H1 (cell line): ENCODE data around the gene ZBTB49. TPM values are rescaled to one million over a fixed set of nuclear protein-coding genes. Genes with fewer than 3 reads are reported as not detected.

Experiments used
- CTCF ChIA-PET: fragments of 300-600 bp; sonication (Branson Sonifier 250); formaldehyde crosslinking; loops from one replicate; lab custom pipeline; 2021; ENCODE audit not compliant: partially characterized antibody; lab: Charles Lee
- POLR2A ChIA-PET: fragments of 300-600 bp; sonication (Branson Sonifier 250); formaldehyde crosslinking; loops from one replicate; lab custom pipeline; 2021; ENCODE audit warnings: inconsistent platforms; ENCODE audit not compliant: partially characterized antibody; lab: Charles Lee
- DNase-seq, 2 experiments: peaks; one replicate each; pipeline versions ENCODE4 v3.0.0 to v3.0.0-alpha.2; 2010 to 2022; ENCODE audit warnings: low spot score in 2 of 2, low read depth in 1 of 2, mixed read lengths in 1 of 2
- FAIRE-seq: peaks from 2 replicates; lab custom pipeline; 2011; peaks lifted over from hg19 to GRCh38; lab: Jason Lieb, UNC
- H2AFZ ChIP-seq: 2 replicates; pipeline ENCODE4 v1.8.1; 2012; ENCODE audit warnings: low read length, inconsistent platforms
- H2AK5ac ChIP-seq: 2 replicates; pipeline ENCODE4 v1.6.1; 2013; ENCODE audit warnings: low read depth, low read length
- H2BK120ac ChIP-seq: replicated peaks from 2 replicates; pipeline ENCODE3; 2013; ENCODE audit warnings: low read depth, low read length, inconsistent platforms
- H2BK12ac ChIP-seq: 2 replicates; pipeline ENCODE4 v1.6.1; 2013; ENCODE audit warnings: low read depth, low read length
- H2BK15ac ChIP-seq: 2 replicates; pipeline ENCODE4 v1.6.1; 2013; ENCODE audit warnings: low read length
- H2BK20ac ChIP-seq: 2 replicates; pipeline ENCODE4 v1.6.1; 2013; ENCODE audit warnings: low read length
- H2BK5ac ChIP-seq: 2 replicates; pipeline ENCODE4 v1.6.1; 2013; ENCODE audit warnings: low read depth, low read length
- H3K14ac ChIP-seq: 2 replicates; pipeline ENCODE4 v1.6.1; 2013; ENCODE audit warnings: inconsistent platforms; ENCODE audit not compliant: insufficient read length
- H3K18ac ChIP-seq: 2 replicates; pipeline ENCODE4 v1.6.1; 2013; ENCODE audit warnings: low read length; ENCODE audit errors: extremely low read depth
- H3K23ac ChIP-seq: 2 replicates; pipeline ENCODE4 v1.6.1; 2013; ENCODE audit warnings: inconsistent platforms; ENCODE audit not compliant: insufficient read length
- H3K23me2 ChIP-seq: 2 replicates; pipeline ENCODE4 v1.6.1; 2013; ENCODE audit warnings: low read depth, low read length
- H3K27ac ChIP-seq: 2 replicates; pipeline ENCODE4 v1.6.1; 2011; ENCODE audit warnings: low read depth, low read length, inconsistent platforms
- H3K27me3 ChIP-seq, 4 experiments: replicated peaks in 1 of 4; 1 replicate in 1 of 4; 2 replicates in 3 of 4; pipeline versions ENCODE4 v1.6.1 to v1.8.1; 2011 to 2013; ENCODE audit warnings: low read length in 3 of 4, mild to moderate bottlenecking in 3 of 4, inconsistent platforms in 2 of 4, mixed read lengths in 2 of 4, moderate library complexity in 1 of 4; ENCODE audit not compliant: control insufficient read depth in 3 of 4, insufficient read depth in 3 of 4; ENCODE audit errors: extremely low read depth in 1 of 4
- H3K36me3 ChIP-seq, 4 experiments: 2 replicates each; pipeline versions ENCODE4 v1.6.1 to v1.8.1; 2011 to 2013; ENCODE audit warnings: mild to moderate bottlenecking in 4 of 4, low read length in 3 of 4, moderate library complexity in 2 of 4, control low read depth in 1 of 4, inconsistent platforms in 1 of 4; ENCODE audit not compliant: insufficient read depth in 4 of 4, control insufficient read depth in 2 of 4
- H3K4ac ChIP-seq: replicated peaks from 2 replicates; pipeline ENCODE3; 2013; ENCODE audit warnings: low read length, low read depth, mixed read lengths, inconsistent platforms; ENCODE audit not compliant: insufficient read length
- H3K4me1 ChIP-seq, 4 experiments: replicated peaks in 1 of 4; 1 replicate in 1 of 4; 2 replicates in 3 of 4; pipeline versions ENCODE4 v1.6.1 to v1.8.1; 2011 to 2013; ENCODE audit warnings: low read length in 3 of 4, inconsistent platforms in 2 of 4, mixed read lengths in 1 of 4; ENCODE audit not compliant: insufficient read depth in 4 of 4, control insufficient read depth in 3 of 4
- H3K4me2 ChIP-seq, 2 experiments: 2 replicates each; pipeline versions ENCODE4 v1.6.1 to v1.8.1; 2011 to 2013; ENCODE audit warnings: low read depth in 2 of 2, low read length in 2 of 2, control low read depth in 1 of 2, inconsistent platforms in 1 of 2, mild to moderate bottlenecking in 1 of 2; ENCODE audit not compliant: insufficient read depth in 1 of 2
- H3K4me3 ChIP-seq, 4 experiments: fragments of 200-600, 300-600 bp in 1 of 4; sonication (generic), shearing (Covaris generic), sonication (Bioruptor Twin) in 1 of 4; 2 replicates each; pipeline versions ENCODE4 v1.5.1 to v1.8.1; 2011 to 2016; ENCODE audit warnings: low read length in 4 of 4, low read depth in 3 of 4, control low read depth in 2 of 4, inconsistent platforms in 2 of 4, mild to moderate bottlenecking in 2 of 4, mixed read lengths in 1 of 4, moderate library complexity in 1 of 4; ENCODE audit not compliant: insufficient read depth in 2 of 4; ENCODE audit errors: extremely low read depth in 1 of 4
- H3K56ac ChIP-seq: replicated peaks from 2 replicates; pipeline ENCODE3; 2013; ENCODE audit warnings: low read depth, mild to moderate bottlenecking, mixed read lengths, low read length, inconsistent platforms; ENCODE audit not compliant: insufficient read length
- H3K79me1 ChIP-seq: 2 replicates; pipeline ENCODE4 v1.6.1; 2013; ENCODE audit warnings: low read depth, low read length, control low read depth
- H3K79me2 ChIP-seq, 2 experiments: 2 replicates each; pipeline versions ENCODE4 v1.6.1 to v1.8.1; 2012 to 2013; ENCODE audit warnings: low read length in 2 of 2, mild to moderate bottlenecking in 2 of 2, inconsistent platforms in 1 of 2; ENCODE audit not compliant: insufficient read depth in 2 of 2, control insufficient read depth in 1 of 2
- H3K9ac ChIP-seq, 4 experiments: replicated peaks in 1 of 4; 1 replicate in 1 of 4; 2 replicates in 3 of 4; pipeline versions ENCODE4 v1.6.1 to v1.8.1; 2011 to 2013; ENCODE audit warnings: low read depth in 3 of 4, low read length in 3 of 4, control low read depth in 2 of 4, mild to moderate bottlenecking in 2 of 4, moderate library complexity in 2 of 4, inconsistent platforms in 1 of 4; ENCODE audit errors: extremely low read depth in 1 of 4
- H3K9me3 ChIP-seq, 2 experiments: 2 replicates each; pipeline versions ENCODE4 v1.6.1 to v1.8.1; 2012 to 2013; ENCODE audit warnings: mild to moderate bottlenecking in 2 of 2, moderate library complexity in 2 of 2, control low read depth in 1 of 2, inconsistent platforms in 1 of 2, low read depth in 1 of 2, low read length in 1 of 2, mixed read lengths in 1 of 2; ENCODE audit not compliant: insufficient read depth in 2 of 2
- H4K20me1 ChIP-seq, 2 experiments: replicated peaks in 1 of 2; 2 replicates each; pipeline versions ENCODE3 to v1.8.1; 2011 to 2013; ENCODE audit warnings: inconsistent platforms in 2 of 2, low read length in 2 of 2, mild to moderate bottlenecking in 1 of 2; ENCODE audit not compliant: insufficient read depth in 2 of 2, control insufficient read depth in 1 of 2
- H4K5ac ChIP-seq: 2 replicates; pipeline ENCODE4 v1.6.1; 2013; ENCODE audit warnings: low read length, low read depth, mixed read lengths, inconsistent platforms; ENCODE audit not compliant: insufficient read length
- H4K8ac ChIP-seq: 2 replicates; pipeline ENCODE4 v1.8.0; 2013; ENCODE audit warnings: mild to moderate bottlenecking, moderate library complexity, low read length, inconsistent platforms; ENCODE audit not compliant: insufficient read depth; ENCODE audit errors: extremely low read depth
- H4K91ac ChIP-seq: replicated peaks from 2 replicates; pipeline ENCODE3; 2013; ENCODE audit warnings: low read length, mixed read lengths, inconsistent platforms; ENCODE audit not compliant: insufficient read length
- ATF3 ChIP-seq: IDR thresholded peaks from 2 replicates; pipeline ENCODE4 v1.6.1; 2011; ENCODE audit warnings: low read depth, mild to moderate bottlenecking, low read length; ENCODE audit not compliant: insufficient read depth
- BRCA1 ChIP-seq: IDR thresholded peaks from 2 replicates; pipeline ENCODE4 v1.6.1; 2012; ENCODE audit warnings: low read depth, low read length, improper control_type of control experiment
- CBX5 ChIP-seq: fragments of 300-800, 300-1000 bp; sonication (generic); IDR thresholded peaks from 2 replicates; pipeline ENCODE4 v1.7.1; 2016; ENCODE audit warnings: antibody characterized with exemption, low read length, low read depth
- CHD2 ChIP-seq: IDR thresholded peaks from 2 replicates; pipeline ENCODE4 v1.6.1; 2012; ENCODE audit warnings: low read length, improper control_type of control experiment
- EGR1 ChIP-seq: IDR thresholded peaks from 2 replicates; pipeline ENCODE4 v1.6.1; 2011; ENCODE audit warnings: low read depth, low read length, borderline replicate concordance
- EZH2 ChIP-seq: fragments of 200-600 bp; sonication (generic); IDR thresholded peaks from 2 replicates; pipeline ENCODE4 v1.7.1; 2012; ENCODE audit warnings: low read depth, mild to moderate bottlenecking, moderate library complexity, low read length, inconsistent platforms; ENCODE audit not compliant: severe bottlenecking
- FOSL1 ChIP-seq: IDR thresholded peaks from 2 replicates; pipeline ENCODE4 v1.6.1; 2011; ENCODE audit warnings: mild to moderate bottlenecking, low read depth, low read length, moderate library complexity; ENCODE audit not compliant: insufficient read depth
- GTF2F1 ChIP-seq: IDR thresholded peaks from 2 replicates; pipeline ENCODE4 v1.6.1; 2012; ENCODE audit warnings: low read depth, low read length, improper control_type of control experiment, borderline replicate concordance
- NANOG ChIP-seq: IDR thresholded peaks from 2 replicates; pipeline ENCODE4 v1.6.1; 2011; ENCODE audit warnings: low read length, low read depth, mild to moderate bottlenecking, inconsistent platforms; ENCODE audit not compliant: insufficient read depth, poor library complexity, severe bottlenecking
- POLR2AphosphoS5 ChIP-seq: IDR thresholded peaks from 2 replicates; pipeline ENCODE4 v1.6.1; 2011; ENCODE audit warnings: low read depth, low read length
- SAP30 ChIP-seq: fragments of 300-600 bp; sonication (generic); IDR thresholded peaks from 2 replicates; pipeline ENCODE4 v1.7.1; 2012; ENCODE audit warnings: low read length, moderate library complexity, mild to moderate bottlenecking, inconsistent platforms; ENCODE audit not compliant: insufficient read depth, insufficient replicate concordance
- SP2 ChIP-seq: IDR thresholded peaks from 2 replicates; pipeline ENCODE4 v1.6.1; 2012; ENCODE audit warnings: mild to moderate bottlenecking, low read length, inconsistent platforms
- TCF12 ChIP-seq: IDR thresholded peaks from 2 replicates; pipeline ENCODE4 v1.6.1; 2011; ENCODE audit warnings: low read depth, mild to moderate bottlenecking, low read length
- WGBS, 2 experiments: shearing (Covaris generic) in 1 of 2; methylation state at CpG; one replicate each; pipeline versions ENCODE4 v1.1.6 to v1.1.7; 2013 to 2015; ENCODE audit warnings: low lambda C conversion rate in 2 of 2, mixed read lengths in 2 of 2, inconsistent platforms in 1 of 2, low coverage in 1 of 2, missing lambda C conversion rate in 1 of 2; ENCODE audit not compliant: insufficient replicate concordance in 2 of 2, insufficient coverage in 1 of 2, insufficient read length in 1 of 2; ENCODE audit errors: extremely low coverage in 1 of 2, missing lambda C conversion rate in 1 of 2; 5-methylcytosine and 5-hydroxymethylcytosine counted together
- polyA plus RNA-seq, 7 experiments: library from polyadenylated mRNA; depleted of rRNA in 3 of 7; stranded (reverse) in 5 of 7; unstranded in 2 of 7; fragments of >200 nt in 5 of 7; fragments of 200-250 nt in 2 of 7; gene quantifications; 1 replicate in 5 of 7; 2 replicates in 1 of 7; 4 replicates in 1 of 7; pipeline versions ENCODE4 v1.2.1 to v1.2.3, GENCODE V29; 2011 to 2013; ENCODE audit warnings: missing spikeins in 2 of 7, mixed read lengths in 2 of 7
- total RNA-seq: library from RNA; stranded (reverse); fragmentation: NEBNext Ultra II Directional; extraction: Animal tissue kit (Norgen Biotek cat#: 25700); gene quantifications from 2 replicates; pipeline ENCODE4 v1.2.1, GENCODE V29; 2021

Gene ZBTB49
- total and polyA plus RNA-seq, 2 of the 8 experiments (the other 6 are each of a cell fraction or from before 2014, with no cell fraction given) = 4.2 to 6.8 TPM

DNA sequence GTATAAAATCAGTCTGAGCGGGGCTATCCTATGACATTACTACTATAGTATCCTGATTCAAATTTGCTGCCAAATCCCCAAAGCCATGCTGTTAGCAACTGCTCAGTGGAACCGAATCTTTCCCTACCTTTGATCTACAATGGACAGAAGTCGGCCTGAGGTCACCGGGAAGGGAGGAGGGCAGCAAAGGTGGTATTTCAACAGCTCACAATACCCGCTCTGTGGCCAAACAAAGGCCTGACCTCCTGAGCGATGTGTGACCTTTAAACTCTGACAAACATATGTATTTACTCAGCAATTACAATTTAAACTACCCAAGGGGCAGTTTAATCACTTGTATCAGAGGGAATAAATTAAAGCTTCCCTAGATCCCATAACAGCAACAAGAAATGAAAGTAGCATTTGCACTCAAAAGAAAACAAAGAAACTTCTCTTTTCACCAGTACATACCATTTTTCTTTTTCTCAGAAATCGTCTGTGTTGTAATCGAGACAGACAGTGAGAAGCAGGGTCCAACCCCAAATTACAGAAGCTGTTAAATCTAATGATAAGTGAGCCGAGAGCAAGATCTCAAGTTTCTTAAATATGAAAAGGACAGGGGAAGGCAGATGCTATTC, 30.5 kb upstream of the ZBTB49 start:
- Histone ChIP-seq H3K4me3 (no peak overlapping the region), H3K79me2 (no peaks in the 10 kb centered on the region), H4K91ac (no peak overlapping the region), H2BK15ac (no peak overlapping the region), H3K79me1 (no peaks in the 10 kb centered on the region), H3K23ac (no peak overlapping the region), H2BK20ac (no peak overlapping the region), H3K4me1 (no peaks in the 10 kb centered on the region), H2BK120ac (no peak overlapping the region), H3K27ac (no peak overlapping the region), H2BK5ac (no peak overlapping the region), H4K8ac (no peak overlapping the region), H3K36me3 (no peaks in the 10 kb centered on the region), H3K27me3 (no peaks in the 10 kb centered on the region), H3K4me2 (no peak overlapping the region), H2AFZ (no peak overlapping the region; the same call in 1 of the 2 replicates), H3K4ac (no peak overlapping the region), H3K18ac (no peak overlapping the region), H2AK5ac (no peak overlapping the region), H3K9ac (no peak overlapping the region), H4K20me1 (no peaks in the 10 kb centered on the region), H3K56ac (no peak overlapping the region), H3K23me2 (no peaks in the 10 kb centered on the region), H3K9me3 (no peaks in the 10 kb centered on the region), H3K14ac (no peak overlapping the region), H2BK12ac (no peak overlapping the region), H4K5ac (no peak overlapping the region)
- DNase-seq = no peak
- FAIRE-seq = no peak
- ChIA-PET POLR2A (interaction anchor here (1.0 to 1.3 kb wide), 2 partner anchors 8 to 10 kb away, joined by 3 read pairs; no protein-coding TSS in a partner anchor), CTCF (interaction anchor here (0.6 to 1.8 kb wide), 12 partner anchors 9 to 259 kb away, joined by 3 to 11 read pairs (median 4); partner anchors contain the start of genes NSG1 and TMEM128)
- WGBS, 2 experiments = 84% methylated on average over 9 of the region's 9 CpGs; no CpG with 5 or more reads in 1 of the 2 experiments
- TF ChIP-seq CHD2 (no peak), POLR2AphosphoS5 (no peak), SAP30 (no peak), NANOG (no peak), BRCA1 (no peak), ATF3 (no peak), SP2 (no peak), TCF12 (no peak), CBX5 (no peak), FOSL1 (no peak), EZH2 (no peak), EGR1 (no peak), GTF2F1 (no peak)
